GM19043 (cell line): ENCODE results near the gene STK38L.

Source experiments
- ATAC-seq: cut with Tn5 transposase; IDR thresholded peaks from one replicate; pipeline ENCODE4 v1.9.1; 2021; ENCODE audit warnings: low read depth; ENCODE audit not compliant: unreplicated experiment

The STK38L gene

DNA sequence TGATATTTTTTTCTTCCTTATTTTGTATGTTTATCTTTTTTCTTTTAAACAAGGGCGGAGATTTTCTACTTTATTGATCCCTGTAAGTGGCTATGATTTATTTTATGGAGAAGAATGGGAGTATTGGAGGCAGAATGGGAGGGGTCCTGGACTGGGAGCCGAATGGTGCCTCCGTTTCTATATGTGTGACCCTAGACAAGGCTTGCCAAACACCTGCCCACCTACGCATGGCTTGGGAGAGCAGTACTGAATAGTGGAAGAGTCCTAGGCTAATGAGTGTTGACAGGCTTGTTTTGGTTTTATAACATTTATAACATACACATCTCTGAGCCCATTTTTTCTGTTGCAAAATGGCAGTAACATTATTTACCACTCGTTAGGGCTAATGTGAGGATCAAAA is 29.0 kb downstream of the STK38L start:
- no peak for ATAC-seq

DNA sequence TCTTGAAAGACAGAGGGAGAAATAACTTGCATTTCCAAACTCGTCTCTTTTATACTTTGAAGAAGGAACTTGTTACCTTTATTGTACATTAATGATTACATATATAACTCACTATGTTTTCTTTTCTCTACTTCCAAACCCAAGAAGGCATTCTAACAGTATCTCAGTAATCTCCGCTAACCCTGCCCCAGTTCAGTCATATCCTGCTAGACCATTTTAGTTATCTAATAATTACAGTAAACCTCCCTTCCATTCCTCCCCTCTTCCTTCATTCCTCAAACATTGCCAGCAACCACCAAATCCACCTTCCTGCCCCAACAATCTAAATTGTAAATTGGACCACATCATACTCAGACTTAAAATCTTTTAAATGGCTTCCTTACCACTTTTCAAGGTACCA is 30.6 kb downstream of the STK38L start:
- no peak for ATAC-seq

DNA sequence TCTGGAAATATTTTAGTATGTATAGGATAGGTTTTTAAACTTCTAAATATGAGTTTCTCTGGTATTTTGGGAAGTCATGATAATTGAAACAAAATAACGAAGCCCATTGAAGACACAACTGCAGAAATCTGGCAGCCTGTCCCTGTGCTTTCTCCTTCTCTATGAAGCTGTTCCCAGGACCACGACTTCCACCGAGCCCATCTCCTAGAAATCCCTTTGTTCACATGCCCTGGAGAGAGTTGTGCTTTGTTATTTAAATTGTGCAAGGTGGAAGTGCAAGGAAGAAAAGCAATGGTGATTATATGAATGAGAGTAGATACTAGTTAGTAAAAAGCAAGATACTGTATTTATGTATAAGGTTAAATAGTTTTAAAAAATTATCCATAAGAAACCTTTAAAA is 32.2 kb downstream of the STK38L start:
- ATAC-seq = no peak

DNA sequence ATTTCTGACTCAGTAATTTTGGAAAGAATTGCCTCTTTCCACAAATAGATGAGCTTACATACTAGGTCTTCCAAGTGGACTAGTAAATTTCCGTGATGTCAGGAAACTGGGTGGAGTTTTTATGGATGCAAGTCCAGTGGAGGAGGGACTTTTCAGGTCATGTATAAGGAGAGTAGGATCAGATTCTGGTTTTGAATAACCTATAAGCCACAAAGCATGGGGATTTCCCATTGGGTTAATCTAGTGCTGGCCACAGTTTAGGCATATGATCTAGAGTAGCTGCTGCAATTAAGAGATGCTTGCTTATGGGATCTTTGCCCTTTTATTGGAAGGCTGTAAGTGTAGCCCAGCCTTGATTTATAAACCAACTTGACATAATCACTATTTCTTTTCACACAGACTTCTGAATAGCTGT is 33.8 kb downstream of the STK38L start:
- peak; percentile 87 for ATAC-seq

DNA sequence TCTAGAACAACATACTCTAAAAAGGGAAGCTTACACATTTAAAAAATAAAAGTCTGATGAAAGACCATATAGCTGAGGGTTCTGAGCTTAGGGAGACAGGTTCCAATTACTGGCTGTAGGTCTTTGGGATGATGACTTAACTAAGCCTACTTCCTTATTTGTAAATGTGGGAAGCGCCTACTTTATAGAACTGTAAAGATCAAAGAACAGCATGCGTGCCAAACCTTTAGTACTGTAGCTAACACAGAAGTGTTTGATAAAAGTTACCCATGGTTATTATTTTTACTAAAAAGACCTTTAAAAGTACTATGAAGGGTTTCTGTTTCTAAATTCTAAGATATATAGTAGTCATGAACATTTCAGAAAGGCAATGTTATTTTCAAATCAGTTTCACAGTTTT is 35.7 kb downstream of the STK38L start:
- no peak for ATAC-seq

DNA sequence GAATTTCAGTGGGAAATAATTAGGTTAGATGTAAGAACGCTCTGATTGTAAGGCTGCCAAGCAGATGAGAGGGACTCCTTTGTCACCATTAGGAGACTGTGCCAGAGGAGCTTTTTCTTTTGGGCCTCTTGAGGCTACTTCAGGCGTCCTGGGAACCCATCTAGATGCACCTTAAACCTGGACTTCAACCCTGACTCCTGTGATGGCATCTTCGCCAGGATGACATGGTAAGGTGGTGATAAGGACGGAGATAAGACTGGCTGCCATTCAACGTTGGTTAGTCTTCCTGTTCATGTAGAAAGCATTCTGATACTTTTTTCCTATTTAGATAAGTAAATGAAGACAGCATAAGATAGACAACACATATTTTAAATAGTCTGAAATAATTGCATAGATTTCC is 36.3 kb downstream of the STK38L start:
- no peak for ATAC-seq

DNA sequence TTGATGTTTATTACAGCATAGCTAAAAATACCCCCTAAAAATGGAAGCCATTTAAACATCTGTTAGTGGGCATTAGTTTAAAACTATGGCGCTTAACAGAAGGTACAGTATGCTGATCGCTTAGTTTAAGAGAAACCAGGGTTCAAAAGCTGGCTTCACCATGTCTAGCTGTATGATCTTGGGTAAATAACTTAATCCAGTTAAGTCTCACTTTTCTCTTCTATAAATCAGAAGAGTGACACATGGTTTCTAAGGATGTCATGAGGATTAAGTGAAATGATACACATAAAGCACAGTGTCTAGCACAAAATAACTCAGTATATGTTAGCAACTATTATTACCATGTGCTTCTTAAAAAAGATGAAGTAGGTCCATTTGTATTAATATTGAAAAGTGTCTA is 38.7 kb downstream of the STK38L start:
- no peak for ATAC-seq

DNA sequence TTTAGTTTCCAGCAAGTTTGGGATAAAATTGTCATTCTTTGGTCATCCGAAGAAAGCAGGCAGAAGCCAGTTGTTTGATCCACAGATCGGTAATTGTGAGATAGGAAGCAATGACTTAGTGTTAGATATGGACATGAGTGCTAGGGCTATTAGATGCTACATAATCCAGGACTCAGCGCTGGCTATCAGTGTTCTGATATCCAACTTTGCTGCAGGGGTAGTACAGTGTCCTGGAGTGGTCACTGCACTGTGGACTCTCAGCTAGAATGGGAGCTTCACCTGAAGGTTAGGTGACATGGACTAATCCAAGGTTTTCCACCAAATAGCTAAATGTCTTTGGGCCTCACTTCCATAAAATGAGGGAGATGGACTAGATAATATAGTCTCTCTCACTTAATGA is 39.9 kb downstream of the STK38L start:
- ATAC-seq = no peak

DNA sequence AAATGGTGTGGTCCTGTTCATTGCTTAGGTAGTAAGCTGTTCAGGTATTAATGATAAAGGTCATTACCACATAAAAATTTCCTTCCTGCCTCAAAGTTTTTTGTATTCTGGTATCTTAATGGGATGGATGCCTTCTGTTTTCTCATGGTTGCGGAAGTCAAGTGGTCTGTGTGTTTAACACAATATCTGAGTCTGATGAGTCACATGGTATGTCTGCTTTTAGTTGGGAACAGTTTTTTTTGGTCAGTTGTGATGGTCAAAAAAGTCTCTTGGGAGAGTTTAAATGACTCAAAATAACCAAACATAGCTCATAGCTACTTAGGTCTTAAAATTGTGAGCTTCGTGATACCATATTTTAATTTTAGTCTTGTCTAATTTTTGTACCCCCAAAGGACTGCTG is 40.7 kb downstream of the STK38L start:
- ATAC-seq = no peak

DNA sequence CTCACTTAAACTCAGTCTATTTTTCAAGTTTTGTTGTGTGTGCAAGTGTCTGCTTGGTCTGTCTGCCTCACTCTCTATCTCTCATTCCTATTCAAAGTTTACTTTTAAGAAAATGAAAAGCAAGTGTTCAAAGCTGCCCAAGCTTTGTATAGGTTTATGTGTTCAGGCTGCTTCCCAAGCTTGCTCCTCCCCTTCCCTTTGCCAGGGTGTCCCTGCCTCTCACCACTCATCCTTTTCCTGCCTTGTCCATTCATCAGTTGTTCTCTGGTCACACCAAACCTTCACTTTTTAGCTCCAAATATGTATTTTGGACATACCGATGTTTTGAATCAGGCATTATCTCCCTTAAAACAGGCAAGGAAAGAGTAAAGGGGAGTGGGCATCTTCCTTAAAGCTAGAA is 41.3 kb downstream of the STK38L start:
- ATAC-seq = no peak

DNA sequence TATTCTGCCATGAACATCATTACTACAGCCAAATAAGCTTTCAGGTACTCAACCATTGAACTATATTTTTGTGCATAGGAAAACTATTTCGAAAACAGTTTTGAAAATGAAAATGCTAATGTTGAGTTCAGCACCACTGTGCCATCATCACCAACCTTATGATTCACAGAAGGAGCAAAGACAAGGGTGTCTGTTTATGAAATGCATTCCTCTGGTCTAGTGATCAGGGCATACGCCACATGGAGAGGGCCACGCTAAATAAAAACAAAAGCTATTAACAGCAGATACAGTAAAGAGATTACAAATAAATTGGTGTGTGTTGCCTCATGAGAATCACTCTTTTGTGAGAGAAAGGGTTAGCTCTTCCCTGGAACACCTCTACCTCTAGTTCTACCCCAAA is 45.3 kb downstream of the STK38L start:
- ATAC-seq = no peak

DNA sequence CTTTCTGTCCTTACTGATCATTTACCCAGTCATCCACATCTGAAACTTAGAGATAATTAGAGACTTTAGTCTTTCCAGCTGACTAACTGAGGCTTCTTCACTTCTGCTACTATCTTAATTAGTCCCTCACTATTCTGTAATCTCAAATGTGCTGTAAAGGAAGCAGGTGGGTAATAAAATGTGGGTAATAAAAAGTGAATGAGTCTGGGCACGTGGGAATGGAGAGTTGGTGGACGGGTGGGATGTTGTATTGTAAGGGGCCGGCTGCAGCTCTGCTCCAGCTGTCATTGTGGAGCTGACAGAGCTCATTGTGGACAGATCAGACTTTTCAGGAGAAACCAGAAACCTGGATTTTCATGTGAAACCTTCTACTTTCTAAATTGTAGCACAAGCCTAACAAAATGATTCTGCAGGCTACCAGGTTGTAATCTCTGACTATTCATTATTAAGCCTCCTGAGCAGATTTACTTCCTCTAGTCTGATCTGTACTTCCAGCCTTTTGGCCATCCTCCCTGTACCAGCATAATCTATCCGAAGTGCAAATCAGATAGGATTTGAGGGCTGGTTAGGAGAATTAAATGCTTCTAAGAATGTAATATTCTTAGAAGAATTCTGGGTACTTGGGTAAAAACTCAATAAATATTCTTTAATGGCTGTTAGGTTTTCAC is 46.5 kb downstream of the STK38L start:
- ATAC-seq = no peak

DNA sequence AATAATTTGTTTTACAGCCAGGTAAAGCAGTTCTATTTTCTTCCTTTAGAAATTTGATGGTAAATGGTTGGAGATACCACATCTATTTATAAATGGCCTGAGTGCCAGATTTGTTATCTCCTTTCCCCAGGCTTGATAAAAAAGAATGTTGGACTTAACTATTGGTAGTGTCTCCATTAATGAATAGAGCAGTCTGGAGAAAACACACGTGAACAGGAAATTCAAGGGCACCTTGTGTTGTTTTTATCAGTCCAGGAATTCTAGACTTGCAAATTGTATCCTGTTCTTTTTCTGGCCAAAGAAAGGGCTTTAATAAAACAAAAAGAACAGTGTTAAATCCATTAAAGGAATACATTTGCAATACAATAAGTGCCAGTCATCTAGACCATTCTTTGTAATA is 47.8 kb downstream of the STK38L start:
- ATAC-seq = no peak

DNA sequence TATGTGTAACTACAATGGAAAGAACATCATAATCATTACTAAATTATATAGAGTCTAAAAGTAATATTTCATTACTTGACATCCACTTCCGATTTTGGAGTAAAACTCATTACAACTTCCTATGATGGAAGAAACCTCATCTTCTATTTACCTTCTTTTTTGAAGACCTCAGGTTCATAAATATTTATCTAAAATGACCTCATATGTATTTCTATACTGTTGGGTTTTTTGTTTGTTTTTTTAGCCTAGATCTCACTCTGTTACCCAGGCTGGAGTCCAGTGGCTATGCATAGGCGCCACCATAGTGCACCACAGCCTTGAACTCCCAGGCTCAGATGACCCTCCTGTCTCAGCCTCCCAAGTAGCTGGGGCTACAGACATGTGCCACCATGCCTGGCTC is 48.6 kb downstream of the STK38L start:
- no peak for ATAC-seq

DNA sequence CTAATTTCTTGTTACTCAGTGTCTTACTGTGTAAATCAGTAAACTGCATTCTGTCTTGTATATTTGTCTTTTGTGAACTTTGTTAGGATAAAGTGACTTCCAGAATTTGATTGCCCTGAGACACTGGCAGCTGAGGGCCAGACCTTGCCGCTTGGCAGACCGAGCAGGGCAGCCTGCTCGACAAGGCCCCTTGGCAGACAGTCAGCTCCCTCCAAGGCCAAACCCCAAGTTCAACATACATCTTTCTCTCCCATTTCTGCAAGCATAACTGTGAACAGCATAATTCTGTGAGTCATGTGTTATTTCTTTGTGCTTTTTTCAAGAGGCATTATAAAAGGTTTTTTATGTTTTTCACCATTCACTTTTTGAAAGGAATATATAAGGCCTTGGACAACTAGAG is 49.4 kb downstream of the STK38L start:
- ATAC-seq = no peak

DNA sequence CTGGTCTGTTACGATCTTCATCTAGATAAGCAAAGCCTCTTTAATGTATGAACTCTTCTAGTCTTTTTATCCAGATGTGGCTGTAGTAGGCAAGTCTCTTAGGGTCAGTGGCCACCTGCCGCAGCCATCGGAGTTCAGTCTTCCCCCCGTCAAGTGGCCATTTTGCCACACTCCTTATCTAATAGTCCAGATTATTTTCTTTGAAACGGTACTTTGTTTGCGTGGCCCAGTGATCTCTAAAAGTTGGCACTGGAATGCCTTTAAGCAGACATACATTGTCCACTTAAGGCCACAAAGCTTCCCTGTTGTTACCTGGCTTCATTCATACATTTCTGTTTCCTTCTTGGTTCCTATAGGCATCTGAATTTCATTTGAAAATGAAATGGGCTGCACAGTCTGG is 52.6 kb downstream of the STK38L start:
- no peak for ATAC-seq

DNA sequence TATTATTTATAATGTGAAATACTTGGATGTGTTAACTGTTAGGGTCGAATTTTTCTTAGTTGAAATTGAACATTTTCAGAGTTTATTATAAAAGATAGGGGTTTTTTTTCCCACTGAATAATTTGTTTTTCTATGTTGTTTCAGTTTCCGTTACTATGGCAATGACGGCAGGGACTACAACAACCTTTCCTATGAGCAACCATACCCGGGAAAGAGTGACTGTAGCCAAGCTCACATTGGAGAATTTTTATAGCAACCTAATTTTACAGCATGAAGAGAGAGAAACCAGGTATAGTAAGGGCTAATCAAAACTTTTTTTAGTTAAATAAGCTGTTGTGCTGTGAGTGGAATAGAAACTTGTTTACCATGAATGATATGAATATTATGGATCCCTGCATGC is 53.5 kb downstream of the STK38L start:
- no peak for ATAC-seq

DNA sequence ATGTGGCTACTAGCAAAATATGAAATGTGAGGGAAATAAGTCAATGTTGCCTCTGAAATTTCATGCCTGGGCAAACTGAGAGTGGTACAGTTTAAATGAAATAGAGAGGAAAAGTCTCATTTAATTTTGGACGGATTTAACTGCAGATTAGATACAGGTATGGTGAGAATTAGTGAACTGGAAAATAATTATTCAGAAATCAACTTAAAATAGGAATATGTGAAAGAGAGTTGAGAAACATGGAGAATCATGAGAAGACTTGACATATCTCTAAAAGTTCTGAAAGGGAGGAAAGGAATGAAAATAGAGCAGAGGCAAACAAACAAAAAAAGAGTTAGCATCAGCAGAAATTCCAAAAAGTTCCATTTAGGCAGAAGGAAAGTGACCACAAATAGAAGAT is 55.0 kb downstream of the STK38L start:
- ATAC-seq = no peak

DNA sequence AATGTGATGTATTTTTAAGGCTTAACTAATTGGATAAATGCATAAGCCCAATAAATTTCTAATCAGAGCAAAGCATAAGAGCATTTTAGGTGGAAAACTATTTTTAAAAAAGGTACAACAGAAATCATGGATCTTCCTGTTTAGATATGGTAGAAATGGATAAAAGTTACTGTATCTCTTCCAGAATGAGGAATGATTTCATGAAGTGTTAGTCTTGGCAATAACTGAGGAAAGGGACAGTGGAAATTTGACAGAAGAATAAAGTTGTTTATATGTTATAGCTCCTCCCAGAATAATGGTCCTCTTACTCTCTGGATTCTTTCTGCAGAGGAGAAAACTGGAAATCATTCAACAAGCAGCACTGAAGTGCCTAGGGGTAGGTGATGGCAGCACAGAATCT is 56.1 kb downstream of the STK38L start:
- no peak for ATAC-seq

DNA sequence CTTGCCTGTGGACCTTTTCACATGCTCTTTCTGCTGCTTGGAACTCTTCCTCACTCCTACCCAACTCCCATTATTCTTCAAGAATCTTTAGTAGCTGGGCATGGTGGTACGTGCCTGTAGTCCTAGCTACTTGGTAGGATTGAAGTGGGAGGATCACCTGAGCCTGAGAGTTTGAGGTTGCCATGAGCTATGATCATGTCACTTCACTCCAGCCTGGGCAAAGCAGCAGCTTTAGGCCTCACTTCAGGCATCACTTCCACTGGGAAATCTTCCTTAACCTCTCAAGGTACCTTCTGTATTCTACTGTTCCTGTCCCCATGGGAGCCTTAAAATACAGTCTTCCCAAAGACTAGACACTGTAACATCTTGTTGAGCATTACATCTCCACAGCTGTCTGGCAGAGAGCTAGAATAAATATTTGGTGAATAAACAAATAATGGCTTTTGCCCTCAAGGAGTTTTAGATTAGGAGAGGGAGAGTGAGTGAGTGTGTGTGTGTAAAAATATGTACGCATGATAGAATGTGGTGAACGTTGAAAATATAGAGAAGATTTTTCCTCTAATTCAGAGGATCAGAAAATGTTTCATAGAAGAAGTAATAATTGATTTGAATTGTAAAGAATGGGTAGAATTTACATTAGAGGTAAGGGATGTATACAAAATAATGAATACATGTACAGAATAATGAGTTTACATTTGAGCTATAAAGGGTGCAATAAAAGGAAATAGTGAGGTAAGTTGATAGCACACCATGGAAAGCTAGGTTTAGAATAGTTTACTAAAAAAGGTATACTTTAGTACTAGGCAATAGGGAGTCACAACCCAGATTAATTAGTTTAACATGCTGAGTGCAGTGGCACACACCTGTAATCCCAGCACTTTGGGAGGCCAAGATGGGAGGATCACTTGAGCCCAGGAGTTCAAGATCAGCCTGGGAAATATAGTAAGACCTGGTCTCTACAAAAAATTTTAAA is 59.3 kb downstream of the STK38L start:
- ATAC-seq = no peak

DNA sequence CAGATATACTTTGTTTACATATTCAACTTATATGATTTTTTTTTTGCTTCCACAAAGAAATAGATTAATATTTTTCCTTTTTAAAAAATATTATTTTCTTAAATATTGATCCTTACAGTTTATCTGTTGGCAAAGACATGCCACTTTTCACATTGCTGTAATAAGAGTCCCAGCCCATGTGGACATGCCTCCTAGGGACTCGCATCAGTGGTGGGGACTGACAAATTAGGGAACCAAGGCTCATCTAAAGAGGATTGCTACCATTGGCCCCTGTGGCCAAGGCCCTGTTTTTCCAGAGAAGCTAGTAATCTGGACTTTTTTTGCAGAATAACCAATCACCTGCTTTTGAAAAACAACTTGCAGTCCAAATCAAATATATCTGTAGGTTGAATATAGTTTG is 60.8 kb downstream of the STK38L start:
- no peak for ATAC-seq
